Measurements from ENCODE around the gene ANXA6. TPM values are rescaled to one million over a fixed set of nuclear protein-coding genes. Genes with fewer than 3 reads are reported as not detected.

The ANXA6 gene
- total and polyA plus RNA-seq, 2 of the 4 experiments (the other 2 are of a cell fraction), result 355 to 610 TPM

DNA sequence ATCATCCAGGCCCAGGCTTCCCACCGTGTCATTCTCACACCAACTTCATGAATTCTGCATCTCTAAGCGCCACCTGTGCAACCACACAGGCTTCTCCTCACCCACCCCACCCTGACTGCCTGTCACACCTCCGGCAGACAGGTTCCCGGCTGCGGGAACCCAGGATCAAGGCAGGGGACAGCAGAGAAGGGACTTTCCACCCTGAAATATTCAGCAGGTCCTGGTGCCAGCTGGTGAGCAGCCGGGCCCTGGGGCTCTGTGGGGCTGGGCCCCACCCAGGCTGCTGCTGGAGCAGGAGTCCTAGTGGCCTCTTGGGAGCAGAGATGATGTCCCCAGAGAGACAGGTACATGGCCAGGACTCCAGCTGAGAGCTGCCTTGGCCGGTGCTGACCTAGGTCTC is 12.7 kb downstream of the ANXA6 start:
- Histone ChIP-seq H2AK9ac (replicated peaks; ENCODE audit: low read depth, low read length, poor library complexity) (no peak overlapping the region), H4K8ac (ENCODE audit: low read depth in 2 of 2, low read length in 2 of 2) (no peak overlapping the region), H3K56ac (ENCODE audit: extremely low read depth, insufficient read depth, low read length) (no peak overlapping the region), H2BK20ac (ENCODE audit: low read depth, low read length) (no peak overlapping the region), H3K4me1 (ENCODE audit: control insufficient read depth, insufficient read depth, low read length) (peaks cover 2% of the 10 kb centered on the region; the same call in 1 of the 2 replicates), H2AFZ (replicated peaks; ENCODE audit: low read length, poor library complexity) (no peak overlapping the region), H3K27me3 (ENCODE audit: control insufficient read depth, insufficient read depth, low read length) (no peaks in the 10 kb centered on the region), H3K9me1 (ENCODE audit: insufficient read depth, low read length) (peaks cover 46% of the 10 kb centered on the region), H4K91ac (ENCODE audit: insufficient read depth, low read depth, low read length) (no peak overlapping the region), H4K20me1 (ENCODE audit: insufficient read depth, low read length) (peaks cover 100% of the 10 kb centered on the region), H2BK120ac (ENCODE audit: low read depth, low read length) (no peak overlapping the region), H3K14ac (replicated peaks; ENCODE audit: low read depth, low read length) (no peak overlapping the region), H4K5ac (ENCODE audit: low read depth, low read length) (no peak overlapping the region), H3K23ac (ENCODE audit: low read depth, low read length) (no peak overlapping the region), H3K4me2 (ENCODE audit: low read depth, low read length) (no peak overlapping the region), H3K4ac (ENCODE audit: low read depth, low read length) (no peak overlapping the region), H3K79me1 (ENCODE audit: low read depth in 1 of 2, low read length in 2 of 2) (peaks cover 56 to 99% of the 10 kb centered on the region in 2 experiments), H3K36me3 (ENCODE audit: control insufficient read depth, insufficient read depth, low read length) (peaks cover 75% of the 10 kb centered on the region), H2AK5ac (ENCODE audit: low read depth, low read length) (no peak overlapping the region), H3K27ac (ENCODE audit: insufficient read depth, low read length) (no peak overlapping the region), H3K9ac (ENCODE audit: low read depth, low read length) (no peak overlapping the region), H2BK5ac (ENCODE audit: low read depth, low read length, poor library complexity, severe bottlenecking) (no peak overlapping the region), H3K18ac (ENCODE audit: low read depth, low read length) (no peak overlapping the region), H3K4me3 (ENCODE audit: insufficient read depth, low read depth, low read length) (no peak overlapping the region), H3K9me3 (ENCODE audit: control insufficient read depth, insufficient read depth, low read length) (no peaks in the 10 kb centered on the region), H2BK15ac (ENCODE audit: low read depth, low read length) (no peak overlapping the region)
- ChIA-PET CTCF (interaction anchor here (1.3 kb wide), 1 partner anchor 97 kb away, joined by 3 read pairs; no protein-coding TSS in a partner anchor), POLR2A (ENCODE audit: unreplicated experiment) (no interaction called here)
- no CpG with 5 or more reads among the region's 7 CpGs for WGBS, 2 experiments (ENCODE audit: extremely low coverage in 2 of 2, insufficient read length in 1 of 2)
- ATAC-seq (ENCODE audit: low read depth) (no peak), DNase-seq (no peak)
- intact Hi-C loops (cut with micrococcal nuclease), result no loop called here
- no TSS peak for BruUV-seq (replicated peaks)
- dilution Hi-C loops (cut with HindIII; ENCODE audit: low sequenced_read_pairs, unreplicated experiment), result no loop called here
- in situ Hi-C loops (cut with MboI; ENCODE audit: low sequenced_read_pairs), result loop anchor here (10.0 kb wide), 1 partner anchor 600 kb away; no protein-coding TSS in a partner anchor
- TF ChIP-seq NFE2L2 (IDR thresholded peaks at IDR 0.05; ENCODE audit: low read depth, low read length), result no peak
- TF ChIP-seq USF2 (IDR thresholded peaks at IDR 0.05; ENCODE audit: low read depth, low read length), result no peak
- no peak for TF ChIP-seq RFX5 (IDR thresholded peaks at IDR 0.05; ENCODE audit: low read depth, low read length)
- TF ChIP-seq MAZ (IDR thresholded peaks at IDR 0.05; ENCODE audit: borderline replicate concordance, low read depth, low read length), result no peak
- no peak for TF ChIP-seq POLR2A (IDR thresholded peaks at IDR 0.05; ENCODE audit: low read depth, low read length)
- TF ChIP-seq, protein P1, sequence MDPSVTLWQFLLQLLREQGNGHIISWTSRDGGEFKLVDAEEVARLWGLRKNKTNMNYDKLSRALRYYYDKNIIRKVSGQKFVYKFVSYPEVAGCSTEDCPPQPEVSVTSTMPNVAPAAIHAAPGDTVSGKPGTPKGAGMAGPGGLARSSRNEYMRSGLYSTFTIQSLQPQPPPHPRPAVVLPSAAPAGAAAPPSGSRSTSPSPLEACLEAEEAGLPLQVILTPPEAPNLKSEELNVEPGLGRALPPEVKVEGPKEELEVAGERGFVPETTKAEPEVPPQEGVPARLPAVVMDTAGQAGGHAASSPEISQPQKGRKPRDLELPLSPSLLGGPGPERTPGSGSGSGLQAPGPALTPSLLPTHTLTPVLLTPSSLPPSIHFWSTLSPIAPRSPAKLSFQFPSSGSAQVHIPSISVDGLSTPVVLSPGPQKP (IDR thresholded peaks at IDR 0.05; ENCODE audit: borderline replicate concordance, low read depth, low read length), result no peak
- TF ChIP-seq CHD1 (IDR thresholded peaks at IDR 0.05; ENCODE audit: low read depth, low read length), result no peak
- no peak for TF ChIP-seq MXI1 (IDR thresholded peaks at IDR 0.05; ENCODE audit: borderline replicate concordance, low read depth, low read length)
- no peak for TF ChIP-seq MAFK (IDR thresholded peaks at IDR 0.05; ENCODE audit: low read depth, low read length)
- no peak for TF ChIP-seq BHLHE40 (IDR thresholded peaks at IDR 0.05; ENCODE audit: low read depth, low read length)
- no peak for TF ChIP-seq CEBPB (IDR thresholded peaks at IDR 0.05; ENCODE audit: low read depth, low read length)
- TF ChIP-seq SMC3 (IDR thresholded peaks at IDR 0.05; ENCODE audit: low read depth, low read length), result no peak
- TF ChIP-seq, protein P2, sequence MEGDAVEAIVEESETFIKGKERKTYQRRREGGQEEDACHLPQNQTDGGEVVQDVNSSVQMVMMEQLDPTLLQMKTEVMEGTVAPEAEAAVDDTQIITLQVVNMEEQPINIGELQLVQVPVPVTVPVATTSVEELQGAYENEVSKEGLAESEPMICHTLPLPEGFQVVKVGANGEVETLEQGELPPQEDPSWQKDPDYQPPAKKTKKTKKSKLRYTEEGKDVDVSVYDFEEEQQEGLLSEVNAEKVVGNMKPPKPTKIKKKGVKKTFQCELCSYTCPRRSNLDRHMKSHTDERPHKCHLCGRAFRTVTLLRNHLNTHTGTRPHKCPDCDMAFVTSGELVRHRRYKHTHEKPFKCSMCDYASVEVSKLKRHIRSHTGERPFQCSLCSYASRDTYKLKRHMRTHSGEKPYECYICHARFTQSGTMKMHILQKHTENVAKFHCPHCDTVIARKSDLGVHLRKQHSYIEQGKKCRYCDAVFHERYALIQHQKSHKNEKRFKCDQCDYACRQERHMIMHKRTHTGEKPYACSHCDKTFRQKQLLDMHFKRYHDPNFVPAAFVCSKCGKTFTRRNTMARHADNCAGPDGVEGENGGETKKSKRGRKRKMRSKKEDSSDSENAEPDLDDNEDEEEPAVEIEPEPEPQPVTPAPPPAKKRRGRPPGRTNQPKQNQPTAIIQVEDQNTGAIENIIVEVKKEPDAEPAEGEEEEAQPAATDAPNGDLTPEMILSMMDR (conservative IDR thresholded peaks at IDR 0.05; ENCODE audit: low read depth, low read length), result no peak
- no peak for TF ChIP-seq RCOR1 (IDR thresholded peaks at IDR 0.05; ENCODE audit: insufficient replicate concordance, low read length)
- TF ChIP-seq FOS (IDR thresholded peaks at IDR 0.05; ENCODE audit: low read depth, low read length), result no peak
- TF ChIP-seq RAD21 (IDR thresholded peaks at IDR 0.05; ENCODE audit: low read length), result no peak

Data from IMR-90 (cell line).